HG03575 (cell line): ENCODE measurements around the gene PAM.
"Not testable (repeated sequence)": the region's sequence is repeated elsewhere in the genome, so short reads cannot be mapped to it uniquely, and the experiment has no call there.

Experiments
- ATAC-seq: cut with Tn5 transposase; IDR thresholded peaks from one replicate; pipeline ENCODE4 v1.9.1; 2021; ENCODE audit not compliant: unreplicated experiment, insufficient number of reproducible peaks, low FRiP score; ENCODE audit errors: extremely low read depth

Gene PAM

DNA sequence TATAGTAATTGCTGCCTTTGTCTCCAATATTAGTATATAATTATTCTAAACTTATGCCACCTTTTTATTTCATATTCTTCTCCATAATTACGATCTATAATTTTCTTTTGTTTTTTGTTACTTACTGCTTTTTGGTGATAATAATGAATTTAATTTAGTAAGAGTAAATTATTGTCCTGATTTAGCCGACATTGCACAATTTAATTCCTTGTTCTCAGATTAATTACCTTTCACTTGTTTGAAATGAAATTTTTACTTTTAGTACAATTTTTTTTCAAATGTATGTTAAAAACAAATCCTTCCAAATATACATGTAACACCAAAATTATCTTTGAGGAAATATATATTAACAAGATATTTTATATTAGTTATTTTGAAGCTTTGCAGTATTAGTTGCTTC is 201.5 kb downstream of the PAM start:
- ATAC-seq, result no peak

DNA sequence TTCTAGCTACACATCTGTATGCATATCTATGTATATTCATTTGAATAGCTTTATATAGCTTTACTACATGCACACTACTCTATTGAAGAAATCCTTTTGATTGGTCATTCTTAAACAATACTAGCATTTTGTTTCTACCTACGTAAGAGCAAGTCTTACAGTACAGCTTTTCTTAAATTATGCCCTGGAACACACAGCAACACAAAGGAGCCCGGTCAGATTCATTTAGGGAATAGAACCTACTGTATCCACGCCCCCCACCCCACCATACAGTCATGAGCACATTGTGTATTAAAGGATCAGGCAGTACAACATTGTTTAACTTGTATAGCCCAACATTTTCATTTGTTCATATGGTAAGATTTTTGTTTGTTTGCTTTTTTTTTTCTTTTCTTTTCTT is 202.0 kb downstream of the PAM start:
- no peak for ATAC-seq

DNA sequence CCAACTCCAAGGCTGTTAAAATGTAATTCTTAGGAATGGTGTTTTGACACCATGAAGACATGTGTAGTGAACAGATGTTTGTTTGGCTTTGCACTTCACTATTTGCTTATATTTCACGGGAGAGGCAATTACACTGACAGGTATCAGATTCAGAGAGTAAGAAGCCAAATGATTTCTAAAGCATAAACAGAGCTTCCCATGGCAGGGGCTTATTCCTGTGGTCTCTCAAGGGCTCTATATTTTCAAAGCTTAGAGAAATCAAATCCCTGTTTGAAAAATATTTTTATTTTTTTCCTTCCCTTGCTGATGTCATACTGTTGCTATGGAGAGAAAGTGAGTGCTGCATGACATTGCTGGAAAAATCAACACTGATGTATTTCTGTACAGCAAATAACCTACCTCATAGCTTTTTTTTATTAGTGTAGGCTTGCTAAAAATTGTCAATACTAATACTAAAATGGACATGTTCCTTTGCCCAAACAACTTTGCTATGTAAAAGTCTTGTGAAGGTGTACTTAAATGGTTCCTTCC is 203.4 kb downstream of the PAM start:
- no peak for ATAC-seq

DNA sequence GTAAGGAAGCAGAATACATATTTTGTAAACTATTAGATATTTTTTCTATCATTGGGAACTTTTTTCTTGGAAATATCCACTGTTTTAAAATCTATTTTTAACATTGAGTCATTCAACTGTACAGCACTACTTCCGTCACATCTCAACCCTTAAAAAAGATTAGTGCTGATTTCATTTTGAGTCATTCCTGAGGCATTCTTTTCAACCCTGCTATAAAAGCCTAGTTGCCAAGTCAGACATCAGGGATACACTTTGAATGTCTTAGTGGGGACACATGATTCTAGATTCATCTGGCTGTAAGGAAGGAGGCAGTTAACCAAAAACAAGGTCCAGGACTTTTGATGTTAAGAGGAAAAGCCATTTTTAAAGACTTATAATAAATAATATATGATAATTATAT is 203.9 kb downstream of the PAM start:
- ATAC-seq, result no peak

DNA sequence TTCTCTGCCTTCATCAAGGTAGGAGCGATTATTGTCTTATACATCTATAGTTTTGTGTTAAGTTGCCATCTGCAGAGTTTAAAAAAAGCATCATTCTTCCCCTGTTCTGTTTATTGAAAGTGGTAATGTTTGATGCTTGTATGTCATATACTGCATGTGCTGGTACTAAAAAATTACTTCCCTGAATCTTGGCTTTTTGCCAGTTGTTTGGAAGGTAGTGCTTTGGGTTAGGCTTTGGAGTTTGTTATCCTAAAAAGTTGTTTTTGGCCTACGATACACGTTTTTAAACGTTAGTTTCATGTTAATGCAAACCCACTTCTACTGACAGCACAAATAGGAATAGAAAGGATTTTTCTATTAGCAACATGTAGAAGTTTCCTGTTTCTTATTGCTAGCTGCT is 206.6 kb downstream of the PAM start:
- no peak for ATAC-seq

DNA sequence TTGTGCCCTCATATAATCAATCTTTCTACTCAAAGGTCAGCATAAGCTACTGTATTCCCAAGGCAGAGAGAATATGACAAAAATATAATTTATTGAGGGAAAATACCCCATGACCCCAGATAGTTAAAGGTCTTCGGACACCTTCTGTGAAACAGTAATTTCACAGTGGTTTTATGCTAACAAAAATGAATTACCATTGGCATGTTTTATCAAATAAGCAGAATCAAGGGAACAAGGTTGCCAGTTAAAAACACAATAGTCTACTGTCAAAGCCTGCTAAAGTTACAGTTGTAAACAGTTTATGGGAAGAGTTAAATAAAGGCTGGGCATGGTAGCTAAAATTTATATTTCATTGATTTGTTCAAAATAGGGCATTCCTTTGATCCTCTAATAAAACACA is 210.5 kb downstream of the PAM start:
- no peak for ATAC-seq

DNA sequence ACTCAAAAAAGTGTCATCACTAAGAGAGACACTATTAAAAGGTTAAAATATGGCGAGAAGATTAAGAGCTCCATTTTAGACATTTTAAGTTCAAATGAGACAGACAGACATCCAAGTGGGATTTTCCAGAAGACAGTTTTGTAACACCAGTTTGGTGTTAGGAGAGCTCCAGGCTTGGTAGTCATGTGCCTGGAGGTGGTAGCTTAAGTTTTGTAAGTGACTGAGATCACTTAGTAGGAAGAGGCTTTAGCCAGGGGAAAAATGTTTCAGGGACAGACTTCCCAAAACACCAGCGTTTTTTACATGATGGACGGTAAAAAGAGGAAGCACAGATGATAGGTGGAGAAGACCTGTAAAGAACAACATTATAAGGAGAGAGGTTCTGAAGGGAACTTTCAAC is 214.5 kb downstream of the PAM start:
- ATAC-seq, result no peak

DNA sequence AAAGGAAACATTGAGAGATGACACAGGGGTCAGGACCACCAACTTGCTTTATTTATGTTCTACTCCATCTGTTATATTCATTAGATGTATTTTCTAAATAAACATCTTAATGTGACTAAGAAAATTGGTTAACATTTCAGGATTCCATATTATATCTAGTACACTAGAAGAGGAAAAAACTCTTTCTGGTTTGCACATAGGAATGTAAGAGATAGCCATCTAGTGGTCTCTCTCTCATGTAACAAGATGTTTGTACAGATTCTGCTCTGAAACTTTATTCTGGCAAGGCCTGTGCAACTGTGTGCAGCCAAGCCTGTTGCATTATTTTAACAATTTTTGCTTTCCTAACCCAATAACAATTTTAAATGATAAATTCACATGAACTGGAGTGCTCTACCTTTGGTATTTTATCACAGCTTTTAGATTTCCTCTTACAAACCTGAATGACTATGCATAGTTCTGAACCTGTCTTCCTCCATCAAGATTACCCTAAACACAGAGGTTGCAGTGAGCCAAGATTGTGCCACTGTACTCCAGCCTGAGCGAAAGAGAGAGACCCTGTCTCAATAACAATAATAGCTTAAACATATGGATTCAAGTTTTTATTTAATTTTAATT is 216.7 kb downstream of the PAM start:
- ATAC-seq, result no peak

DNA sequence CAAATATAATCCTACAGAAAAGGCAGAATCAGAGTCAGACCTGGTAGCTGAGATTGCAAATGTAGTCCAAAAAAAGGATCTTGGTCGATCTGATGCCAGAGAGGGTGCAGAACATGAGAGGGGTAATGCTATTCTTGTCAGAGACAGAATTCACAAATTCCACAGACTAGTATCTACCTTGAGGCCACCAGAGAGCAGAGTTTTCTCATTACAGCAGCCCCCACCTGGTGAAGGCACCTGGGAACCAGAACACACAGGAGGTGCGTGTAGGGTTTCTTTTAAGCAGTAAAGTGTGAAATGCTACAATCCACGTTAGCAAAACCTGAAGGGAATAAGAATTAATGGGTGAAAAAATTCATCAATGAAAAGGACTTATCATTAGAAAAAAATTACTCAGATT is 219.1 kb downstream of the PAM start:
- no peak for ATAC-seq

DNA sequence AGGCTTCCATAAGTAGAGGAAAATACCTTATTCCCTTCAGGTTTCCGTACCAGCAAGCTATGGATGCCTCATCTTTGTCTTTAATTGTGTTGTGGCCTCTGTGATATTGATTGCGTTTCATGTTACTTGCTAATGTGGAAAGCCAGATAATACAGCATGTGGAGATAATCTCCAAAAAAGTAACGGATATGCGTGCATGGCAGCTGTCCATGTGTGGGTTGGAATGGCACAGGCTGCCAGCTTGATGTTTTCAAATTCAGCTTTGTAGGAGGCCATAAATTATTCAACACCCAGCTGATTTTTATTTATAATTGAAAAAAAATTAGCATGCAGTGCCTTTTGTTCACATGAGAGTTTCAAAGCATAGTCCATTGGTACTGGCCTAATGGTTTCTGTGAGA is 219.9 kb downstream of the PAM start:
- ATAC-seq, result no peak

DNA sequence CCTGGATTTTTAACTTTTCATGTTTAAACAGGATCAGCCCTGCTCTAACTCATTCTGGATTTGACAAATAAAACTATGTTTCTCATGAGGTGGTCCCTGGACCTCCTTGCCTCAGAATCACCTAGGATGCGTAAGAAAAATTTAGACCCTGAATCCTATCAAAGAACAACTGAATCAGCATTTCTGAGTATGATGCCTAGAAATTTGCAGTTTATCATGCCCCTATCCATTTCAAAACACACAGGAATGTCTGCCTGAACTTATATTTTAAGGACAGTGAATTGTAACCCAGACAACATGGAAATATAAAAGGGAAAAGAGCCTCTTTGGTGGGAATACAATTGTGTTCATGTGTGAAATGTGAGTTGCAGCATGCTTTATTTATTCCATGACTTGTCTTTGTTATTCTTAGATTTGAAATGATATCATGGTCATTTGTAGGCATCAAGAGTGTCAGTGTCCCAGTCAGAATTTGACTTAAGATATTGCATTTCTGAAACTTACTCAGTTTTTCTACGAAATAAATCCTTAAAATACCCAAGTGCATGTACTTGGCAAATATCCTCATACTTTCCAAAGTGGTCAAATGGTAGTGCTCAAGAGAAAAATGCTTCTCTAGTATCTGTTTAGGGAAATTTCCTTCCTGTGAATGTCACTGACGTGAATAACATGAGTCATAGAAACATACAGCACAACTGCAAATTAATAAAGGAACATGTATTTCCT is 220.5 kb downstream of the PAM start:
- no peak for ATAC-seq

DNA sequence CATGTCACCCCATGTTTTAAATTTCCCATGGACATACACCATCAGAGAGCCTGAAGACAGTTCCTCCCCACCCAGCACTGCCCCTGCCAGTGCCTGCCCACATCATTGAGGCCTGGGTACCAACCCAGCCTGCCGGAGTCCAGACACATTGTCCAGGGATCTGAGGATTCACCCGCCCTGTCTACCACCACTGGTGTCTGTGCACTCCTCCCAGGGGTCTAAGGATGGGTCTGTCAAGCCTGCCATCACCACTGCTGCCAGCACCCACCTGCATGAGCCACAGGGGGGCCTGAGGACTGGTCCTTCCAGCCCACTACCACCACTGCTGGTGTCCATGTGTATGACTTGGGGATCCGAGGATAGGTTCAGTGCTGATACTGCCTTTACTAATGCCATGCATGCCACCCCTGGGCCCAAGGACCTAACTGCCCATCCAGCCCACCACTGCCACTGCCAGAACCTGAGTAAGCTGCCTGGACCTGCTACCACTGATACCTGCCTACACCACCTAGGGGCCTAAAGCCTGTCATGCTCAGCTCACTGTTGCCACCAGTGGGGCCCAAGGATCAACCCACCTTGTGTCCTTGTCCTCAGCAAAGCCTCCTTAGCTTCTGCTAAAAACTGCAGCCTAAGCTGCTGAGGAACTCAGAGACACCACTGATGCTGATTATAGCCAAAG is 227.0 kb downstream of the PAM start:
- ATAC-seq, result no peak

DNA sequence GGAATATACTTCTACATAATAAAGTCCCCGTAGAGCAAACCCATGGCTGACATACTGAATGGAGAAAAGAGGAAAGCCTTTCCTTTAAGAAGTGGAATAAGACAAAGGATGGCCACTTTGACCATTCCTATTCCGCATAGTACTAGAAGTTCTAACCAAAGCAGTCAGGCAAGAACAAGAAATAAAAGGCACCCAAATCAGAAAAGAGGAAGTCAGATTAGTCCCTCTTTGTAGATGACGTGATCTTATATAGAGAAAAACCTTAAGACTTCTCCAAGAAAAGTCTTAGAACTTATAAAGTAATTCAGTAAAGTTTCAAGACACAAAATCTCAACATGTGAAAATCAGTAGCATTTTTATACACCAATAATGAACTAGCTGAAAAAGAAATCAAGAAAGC is 231.0 kb downstream of the PAM start:
- no peak for ATAC-seq

DNA sequence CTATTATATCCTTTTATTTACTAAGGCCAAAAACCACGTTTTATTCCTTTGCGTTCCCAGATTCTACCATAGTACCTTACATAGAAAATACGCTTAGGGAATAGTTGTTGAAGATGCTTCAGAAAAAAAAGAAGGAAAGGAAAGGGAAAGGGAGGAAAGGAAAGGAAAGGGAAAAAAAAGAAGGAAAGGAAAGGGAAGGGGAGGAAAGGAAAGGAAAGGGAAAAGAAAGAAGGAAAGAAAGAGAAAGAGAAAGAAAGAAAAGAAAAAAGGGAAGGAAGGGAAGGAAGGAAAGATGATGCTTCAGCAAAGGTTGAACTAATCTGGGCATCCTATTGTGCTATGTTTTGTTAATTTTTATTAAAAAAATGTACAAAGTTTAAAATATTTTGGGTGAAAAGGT is 233.4 kb downstream of the PAM start:
- no peak for ATAC-seq

DNA sequence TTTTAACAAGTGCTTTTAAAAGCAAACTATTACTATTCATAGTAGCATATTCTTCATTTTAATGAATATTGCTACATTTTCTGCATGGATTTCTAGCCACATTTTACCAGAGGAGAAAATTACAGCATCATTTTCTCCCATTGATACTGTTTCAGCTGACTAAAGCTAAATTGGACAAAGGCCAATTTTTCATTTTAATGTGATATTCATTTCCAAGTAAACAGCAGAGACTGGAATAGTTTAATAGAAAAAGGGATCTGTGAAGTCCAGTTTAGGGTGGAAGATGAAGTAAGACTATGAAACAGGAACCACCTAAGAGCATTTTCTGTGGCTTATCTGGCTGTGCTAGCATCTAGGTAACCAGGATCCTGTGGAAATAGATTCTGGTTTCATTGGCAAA is 236.7 kb downstream of the PAM start:
- no peak for ATAC-seq

DNA sequence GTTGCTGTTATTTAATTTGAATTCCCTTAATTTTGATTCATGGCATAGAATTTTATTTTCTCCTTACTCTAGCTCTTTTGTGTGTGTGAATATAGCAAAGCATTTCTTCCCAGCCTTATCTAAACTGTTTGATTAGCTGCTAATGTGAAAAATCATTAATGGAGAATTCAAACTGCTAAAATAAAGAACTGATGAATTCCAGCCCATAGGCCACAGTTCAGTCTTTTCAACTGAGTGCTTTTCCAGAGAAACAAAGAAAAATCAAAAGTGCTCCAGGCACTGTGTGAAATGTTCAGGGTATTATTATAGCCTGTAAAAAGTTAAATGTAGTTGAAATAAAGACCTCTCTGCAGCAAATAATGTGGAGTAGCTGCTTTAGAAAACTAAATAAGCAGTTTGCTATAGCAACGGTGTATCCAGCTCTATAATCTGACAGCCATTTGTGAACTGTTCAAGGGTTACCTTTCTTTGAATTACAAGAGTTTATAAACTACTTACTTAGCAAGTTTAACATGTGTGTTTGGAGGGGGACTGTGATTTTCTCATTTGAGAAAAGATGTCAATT is 241.0 kb downstream of the PAM start:
- no peak for ATAC-seq

DNA sequence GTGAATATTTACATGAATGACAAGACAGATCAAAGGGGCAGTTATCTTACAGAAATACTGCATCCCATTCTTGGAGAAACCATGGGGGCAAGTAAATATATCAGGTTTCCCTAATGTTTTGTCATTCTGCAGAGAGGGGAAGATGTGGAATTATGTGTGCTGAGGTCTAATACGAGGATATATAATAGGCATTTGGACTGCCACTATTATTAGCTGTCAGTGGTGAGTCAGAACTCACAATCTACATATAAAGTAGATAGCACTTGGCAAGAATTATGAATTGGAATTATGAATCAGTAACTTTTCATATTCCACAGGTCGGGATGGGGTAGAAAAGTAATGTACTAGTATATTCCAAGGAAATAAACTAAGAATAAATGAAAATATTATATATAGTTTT is 243.1 kb downstream of the PAM start:
- ATAC-seq, result no peak

DNA sequence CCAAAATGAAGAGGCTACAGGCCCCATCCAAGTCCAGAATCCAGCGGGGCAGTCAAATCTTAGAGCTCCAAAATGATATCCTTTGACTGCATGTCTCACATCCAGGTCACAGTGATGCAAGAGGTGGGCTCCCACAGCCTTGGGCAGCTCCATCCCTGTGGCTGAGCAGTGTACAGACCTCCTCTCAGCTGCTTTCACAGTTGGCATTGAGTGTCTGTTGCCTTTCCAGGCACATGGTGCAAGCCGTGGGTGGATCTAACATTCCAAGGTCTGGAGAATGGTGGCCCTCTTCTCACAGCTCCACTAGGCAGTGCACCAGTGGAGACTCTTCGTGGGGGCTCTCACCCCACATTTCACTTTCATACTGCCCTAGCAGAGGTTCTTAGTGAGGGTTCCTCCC is 244.1 kb downstream of the PAM start:
- no peak for ATAC-seq

DNA sequence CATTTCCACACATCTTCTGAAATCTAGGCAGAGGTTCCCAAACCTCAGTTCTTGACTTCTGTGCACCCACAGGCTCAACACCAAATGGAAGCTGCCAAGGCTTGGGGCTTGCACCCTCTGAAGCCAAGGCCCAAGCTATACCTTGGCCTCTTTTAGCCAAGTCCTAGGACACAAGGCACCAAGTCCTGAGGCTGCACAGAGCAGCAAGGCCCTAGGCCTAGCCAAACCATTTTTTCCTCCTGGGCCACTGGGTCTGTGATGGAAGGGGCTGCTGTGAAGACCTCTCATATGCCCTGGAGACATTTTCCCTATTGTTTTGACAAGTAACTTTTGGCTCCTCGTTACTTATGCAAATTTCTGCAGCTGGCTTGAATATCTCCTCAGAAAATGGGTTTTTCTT is 244.5 kb downstream of the PAM start:
- ATAC-seq, result not testable (repeated sequence)

DNA sequence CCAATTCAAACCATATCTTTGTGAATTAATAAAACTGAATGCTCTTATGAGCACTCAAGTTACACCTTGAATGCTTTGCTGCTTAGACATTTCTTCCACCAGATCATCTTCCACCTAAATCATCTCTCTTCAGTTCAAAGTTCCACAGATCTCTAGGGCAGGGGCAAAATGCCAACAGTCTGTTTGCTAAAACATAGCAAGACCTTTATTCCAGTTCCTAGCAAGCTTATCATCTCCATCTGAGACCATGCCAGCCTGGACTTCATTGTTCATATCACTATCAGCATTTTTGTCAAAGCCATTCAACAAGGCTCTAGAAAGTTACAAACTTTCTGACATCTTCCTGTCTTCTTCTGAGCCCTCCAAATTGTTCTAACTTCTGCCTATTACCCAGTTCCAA is 245.0 kb downstream of the PAM start:
- ATAC-seq, result no peak
